Mesenchymal stem cell (in vitro differentiated cells and primary cell): ENCODE data around the gene ZNF576.
A peak's percentile ranks its signal among the peaks of the same experiment; 100 is the strongest.
"Not testable (repeated sequence)": the region's sequence is repeated elsewhere in the genome, so short reads cannot be mapped to it uniquely, and the experiment has no call there.

Experiments
- DNase-seq: peaks from one replicate; pipeline ENCODE4 v3.0.0-alpha.2; 2013
- H2AFZ ChIP-seq: one replicate; pipeline ENCODE4 v1.6.1; 2013; ENCODE audit warnings: low read depth, mild to moderate bottlenecking, control low read depth, inconsistent platforms, low read length, moderate library complexity
- H2AK5ac ChIP-seq: 2 replicates; pipeline ENCODE4 v1.6.1; 2013; ENCODE audit warnings: low read length, moderate library complexity, mild to moderate bottlenecking, inconsistent platforms; ENCODE audit not compliant: severe bottlenecking
- H2BK120ac ChIP-seq: one replicate; pipeline ENCODE4 v1.6.1; 2013; ENCODE audit warnings: low read depth, mild to moderate bottlenecking, inconsistent platforms, low read length, moderate library complexity
- H2BK12ac ChIP-seq, 2 experiments: one replicate each; pipeline ENCODE4 v1.6.1; 2013; ENCODE audit warnings: inconsistent platforms in 2 of 2, low read length in 2 of 2, mild to moderate bottlenecking in 2 of 2, moderate library complexity in 2 of 2, control low read depth in 1 of 2
- H2BK15ac ChIP-seq: one replicate; pipeline ENCODE4 v1.6.1; 2013; ENCODE audit warnings: mild to moderate bottlenecking, low read depth, inconsistent platforms; ENCODE audit not compliant: poor library complexity, severe bottlenecking
- H2BK5ac ChIP-seq: 2 replicates; pipeline ENCODE4 v1.6.1; 2013; ENCODE audit warnings: low read depth, mild to moderate bottlenecking, low read length, control low read depth, inconsistent platforms; ENCODE audit not compliant: poor library complexity, severe bottlenecking
- H3K14ac ChIP-seq, 2 experiments: one replicate each; pipeline ENCODE4 v1.6.1; 2013; ENCODE audit warnings: inconsistent platforms in 2 of 2, low read length in 2 of 2, control low read depth in 1 of 2, mild to moderate bottlenecking in 1 of 2, moderate library complexity in 1 of 2
- H3K18ac ChIP-seq, 2 experiments: one replicate each; pipeline ENCODE4 v1.6.1; 2013; ENCODE audit warnings: inconsistent platforms in 2 of 2, low read length in 2 of 2, control low read depth in 1 of 2, low read depth in 1 of 2, mild to moderate bottlenecking in 1 of 2
- H3K23ac ChIP-seq, 2 experiments: one replicate each; pipeline ENCODE4 v1.6.1; 2013; ENCODE audit warnings: inconsistent platforms in 2 of 2, low read length in 2 of 2, mild to moderate bottlenecking in 2 of 2, moderate library complexity in 2 of 2, control low read depth in 1 of 2
- H3K27ac ChIP-seq: 2 replicates; pipeline ENCODE4 v1.5.1; 2013; ENCODE audit warnings: mild to moderate bottlenecking, moderate library complexity, low read length, control low read depth, inconsistent platforms; ENCODE audit not compliant: poor library complexity, severe bottlenecking
- H3K27me3 ChIP-seq, 2 experiments: 2 replicates each; pipeline versions ENCODE4 v1.6.1 to v1.7.0; 2013; ENCODE audit warnings: low read length in 2 of 2, mild to moderate bottlenecking in 2 of 2, moderate library complexity in 2 of 2, control low read depth in 1 of 2, inconsistent platforms in 1 of 2; ENCODE audit not compliant: control insufficient read depth in 1 of 2, insufficient read depth in 1 of 2
- H3K36me3 ChIP-seq, 2 experiments: 2 replicates each; pipeline versions ENCODE4 v1.6.1 to v1.7.0; 2013; ENCODE audit warnings: low read length in 2 of 2, control low read depth in 1 of 2, inconsistent platforms in 1 of 2, low read depth in 1 of 2, mild to moderate bottlenecking in 1 of 2; ENCODE audit not compliant: insufficient read depth in 2 of 2, control insufficient read depth in 1 of 2
- H3K4ac ChIP-seq, 2 experiments: one replicate each; pipeline ENCODE4 v1.6.1; 2013; ENCODE audit warnings: inconsistent platforms in 2 of 2, low read length in 2 of 2, mild to moderate bottlenecking in 2 of 2, moderate library complexity in 2 of 2, control low read depth in 1 of 2, low read depth in 1 of 2
- H3K4me1 ChIP-seq: 2 replicates; pipeline ENCODE4 v1.6.1; 2013; ENCODE audit warnings: low read depth, low read length, control low read depth; ENCODE audit not compliant: control insufficient read depth, insufficient read depth
- H3K4me2 ChIP-seq: 2 replicates; pipeline ENCODE4 v1.6.1; 2013; ENCODE audit warnings: low read length, mild to moderate bottlenecking, inconsistent platforms; ENCODE audit not compliant: poor library complexity, severe bottlenecking
- H3K4me3 ChIP-seq, 2 experiments: 2 replicates each; pipeline versions ENCODE4 v1.5.1 to v1.7.0; 2013; ENCODE audit warnings: low read length in 2 of 2, mild to moderate bottlenecking in 2 of 2, control low read depth in 1 of 2, low read depth in 1 of 2; ENCODE audit not compliant: insufficient read depth in 1 of 2
- H3K79me1 ChIP-seq: replicated peaks from 2 replicates; pipeline ENCODE4 v1.6.1; 2013; ENCODE audit warnings: mild to moderate bottlenecking, control low read depth, low read length, inconsistent platforms; ENCODE audit not compliant: poor library complexity, severe bottlenecking
- H3K9ac ChIP-seq: 2 replicates; pipeline ENCODE4 v1.7.0; 2013; ENCODE audit warnings: mild to moderate bottlenecking, low read length, moderate library complexity
- H3K9me3 ChIP-seq: 2 replicates; pipeline ENCODE4 v1.7.0; 2013; ENCODE audit warnings: mild to moderate bottlenecking, low read length; ENCODE audit not compliant: control insufficient read depth
- H4K8ac ChIP-seq: one replicate; pipeline ENCODE4 v1.6.1; 2013; ENCODE audit warnings: inconsistent platforms, mild to moderate bottlenecking, low read length, moderate library complexity
- H4K91ac ChIP-seq: one replicate; pipeline ENCODE4 v1.6.1; 2013; ENCODE audit warnings: mild to moderate bottlenecking, low read length, inconsistent platforms
- WGBS: methylation state at CpG from one replicate; pipeline ENCODE4 v1.1.7; 2013; ENCODE audit warnings: mixed read lengths; 5-methylcytosine and 5-hydroxymethylcytosine counted together

Gene ZNF576

DNA sequence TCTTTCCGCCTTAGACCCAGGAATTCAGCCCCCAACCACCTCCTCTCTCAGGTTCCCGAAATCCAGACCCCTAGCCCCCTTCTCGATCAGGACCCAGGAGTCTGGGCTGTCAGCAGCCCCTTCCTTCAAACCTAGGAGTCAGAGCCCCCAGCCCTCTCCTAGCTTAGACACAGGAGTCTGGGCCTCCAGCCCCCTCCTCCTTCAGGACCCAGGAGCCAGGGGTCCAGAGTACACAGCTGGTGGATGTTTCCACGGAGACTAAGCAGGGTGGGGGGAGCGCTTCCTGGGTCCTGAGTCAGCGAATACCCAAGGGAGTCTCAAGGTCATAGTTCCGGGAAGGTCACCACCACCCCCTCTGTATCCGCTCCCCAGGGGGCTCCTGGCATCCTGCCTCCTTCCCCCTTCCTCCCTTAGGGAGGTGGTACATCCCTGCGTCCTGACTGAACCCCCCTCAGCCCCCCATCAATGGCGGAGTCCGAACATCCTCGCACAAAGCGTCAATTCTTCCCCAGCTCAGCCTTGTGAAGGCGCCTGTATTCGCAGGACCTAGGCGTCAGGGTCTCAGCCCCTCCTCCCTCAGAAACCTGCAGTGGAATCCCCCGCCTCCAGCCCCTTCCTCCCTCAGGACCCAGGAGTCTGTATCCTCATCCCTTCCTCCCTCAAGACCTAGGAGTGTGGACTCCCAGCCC is 38.6 kb downstream of the ZNF576 start:
- Histone ChIP-seq H3K36me3 (no peaks in the 10 kb centered on the region), H3K27me3 (peaks cover 0 to 23% of the 10 kb centered on the region in 2 experiments), H3K79me1 (peaks cover 20% of the 10 kb centered on the region), H3K14ac (peak overlapping the region in 1 of 2 experiments; percentile 87), H3K23ac (no peak overlapping the region), H3K27ac (peak overlapping the region; percentile 33), H2BK12ac (peak overlapping the region in 1 of 2 experiments; percentile 37), H3K4me1 (peaks cover 35% of the 10 kb centered on the region), H2AK5ac (peak overlapping the region; percentile 94), H3K4ac (peak overlapping the region; percentile 55 to 79), H2BK120ac (peak overlapping the region; percentile 81), H4K91ac (peak overlapping the region; percentile 94), H3K9ac (peak overlapping the region; percentile 67), H3K4me2 (peak overlapping the region; percentile 86), H2BK15ac (peak overlapping the region; percentile 74), H4K8ac (peak overlapping the region; percentile 97), H2BK5ac (peak overlapping the region; percentile 11), H3K18ac (peak overlapping the region; percentile 80 to 81), H3K4me3 (peak overlapping the region; percentile 28 to 29), H2AFZ (peak overlapping the region; percentile 72), H3K9me3 (no peaks in the 10 kb centered on the region)
- DNase-seq: no peak
- 13% methylated on average over 17 of the region's 17 CpGs for WGBS

GRCh38 chr19:43635561-43635940 is 39.2 kb downstream of the ZNF576 start:
- WGBS: 13% methylated on average over 2 of the region's 2 CpGs
- H2BK12ac ChIP-seq, DNase-seq, H3K23ac ChIP-seq, H3K36me3 ChIP-seq, H3K4ac ChIP-seq, H3K4me3 ChIP-seq, H3K9me3 ChIP-seq, H2BK5ac ChIP-seq, H3K14ac ChIP-seq, H3K18ac ChIP-seq, H2AFZ ChIP-seq: not testable (repeated sequence)
- Histone ChIP-seq H3K4me2 (peak overlapping the region; percentile 86), H3K27me3 (peaks cover 0 to 28% of the 10 kb centered on the region in 2 experiments), H2BK15ac (peak overlapping the region; percentile 74), H3K4me1 (peaks cover 39% of the 10 kb centered on the region), H2AK5ac (peak overlapping the region; percentile 94), H2BK120ac (peak overlapping the region; percentile 81), H3K9ac (peak overlapping the region; percentile 67), H4K8ac (peak overlapping the region; percentile 97), H3K79me1 (peaks cover 21% of the 10 kb centered on the region), H4K91ac (peak overlapping the region; percentile 94), H3K27ac (peak overlapping the region; percentile 34)

GRCh38 chr19:43636121-43636683 is 39.8 kb downstream of the ZNF576 start:
- H3K18ac ChIP-seq: no peak overlapping the region
- no peak overlapping the region for H3K4me3 ChIP-seq
- H2AK5ac ChIP-seq: peak overlapping the region; percentile 86
- H3K79me1 ChIP-seq: peaks cover 19% of the 10 kb centered on the region
- H3K36me3 ChIP-seq: no peaks in the 10 kb centered on the region
- H2BK12ac ChIP-seq: no peak overlapping the region
- peak overlapping the region; percentile 45 for H3K27ac ChIP-seq
- H2AFZ ChIP-seq: no peak overlapping the region
- H4K8ac ChIP-seq: peak overlapping the region; percentile 27
- DNase-seq: no peak
- H2BK120ac ChIP-seq: peak overlapping the region; percentile 65
- peaks cover 0 to 33% of the 10 kb centered on the region in 2 experiments for H3K27me3 ChIP-seq
- no peak overlapping the region for H3K9ac ChIP-seq
- no peak overlapping the region for H2BK5ac ChIP-seq
- no peak overlapping the region for H3K23ac ChIP-seq
- WGBS: 69% methylated on average over 12 of the region's 14 CpGs
- H4K91ac ChIP-seq: peak overlapping the region; percentile 29
- peak overlapping the region; percentile 49 for H3K4me2 ChIP-seq
- H3K4ac ChIP-seq: no peak overlapping the region
- H3K4me1 ChIP-seq: peaks cover 39% of the 10 kb centered on the region
- H3K9me3 ChIP-seq: no peaks in the 10 kb centered on the region
- no peak overlapping the region for H3K14ac ChIP-seq
- peak overlapping the region; percentile 66 for H2BK15ac ChIP-seq

DNA sequence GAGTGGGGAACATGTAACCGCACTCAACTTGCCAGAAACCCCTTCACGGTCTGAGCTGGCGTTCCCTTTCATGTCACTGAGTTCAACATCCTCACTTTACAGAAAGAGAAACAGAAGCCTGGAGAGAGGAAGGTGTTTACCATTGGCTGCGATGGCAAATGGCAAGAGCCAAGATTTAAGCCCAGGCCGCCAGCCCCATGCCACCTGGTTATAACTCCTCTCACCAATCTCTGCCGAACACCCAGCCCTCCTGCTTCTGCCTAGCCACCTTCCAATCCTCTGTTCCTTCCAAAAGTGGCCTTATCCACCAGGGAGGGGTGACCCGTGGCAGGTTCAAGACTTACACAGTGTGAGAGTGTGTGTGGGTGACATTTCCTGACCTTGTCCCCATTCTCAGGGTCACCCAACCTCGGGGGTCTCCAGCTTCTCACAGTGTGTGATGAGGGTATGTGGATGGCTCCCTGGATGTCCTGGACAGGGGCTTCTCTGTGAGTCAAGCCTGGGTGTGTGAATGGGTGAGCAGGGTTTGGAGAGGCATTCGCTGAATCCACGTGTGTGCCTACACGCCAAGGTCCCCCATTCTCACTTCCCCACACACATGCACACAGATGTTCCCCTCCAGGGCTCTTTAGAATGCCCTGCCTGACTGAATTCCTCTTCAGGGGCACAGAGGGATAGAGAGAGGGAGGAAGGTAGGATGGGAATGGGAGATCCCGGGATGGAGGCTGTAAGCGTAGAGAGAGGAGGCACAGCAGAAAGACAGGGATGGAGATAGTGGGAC is 42.0 kb downstream of the ZNF576 start:
- WGBS: 92% methylated on average over 10 of the region's 13 CpGs
- no peak overlapping the region for H2BK12ac ChIP-seq
- H2BK15ac ChIP-seq: no peak overlapping the region
- peaks cover 39% of the 10 kb centered on the region for H3K4me1 ChIP-seq
- peak overlapping the region; percentile 81 for H3K4me2 ChIP-seq
- no peak overlapping the region for H2BK5ac ChIP-seq
- no peak overlapping the region for H3K14ac ChIP-seq
- no peak overlapping the region for H3K9ac ChIP-seq
- H3K9me3 ChIP-seq: no peaks in the 10 kb centered on the region
- H4K8ac ChIP-seq: no peak overlapping the region
- H2BK120ac ChIP-seq: no peak overlapping the region
- H3K27ac ChIP-seq: no peak overlapping the region
- H3K23ac ChIP-seq: peak overlapping the region in 1 of 2 experiments; percentile 20
- H3K27me3 ChIP-seq: peaks cover 0 to 36% of the 10 kb centered on the region in 2 experiments
- no peak overlapping the region for H3K18ac ChIP-seq
- H3K4ac ChIP-seq: no peak overlapping the region
- peaks cover 18% of the 10 kb centered on the region for H3K79me1 ChIP-seq
- no peaks in the 10 kb centered on the region for H3K36me3 ChIP-seq
- no peak overlapping the region for H3K4me3 ChIP-seq
- DNase-seq: no peak
- no peak overlapping the region for H4K91ac ChIP-seq
- H2AK5ac ChIP-seq: peak overlapping the region; percentile 23
- no peak overlapping the region for H2AFZ ChIP-seq
